ENCODE results near the gene EIF6.
"Not testable (repeated sequence)": the region's sequence is repeated elsewhere in the genome, so short reads cannot be mapped to it uniquely, and the experiment has no call there.

Gene EIF6
- total RNA-seq, result 11.5 to 12.1 reads per million in 2 donors

- DNase-seq, result peak; percentile 25 to 85 (median 57)
These were observed at the start of gene EIF6 for GRCh38 chr20:35284267-35284991. EIF6 (minus strand) TSS chr20:35284772; CDS start chr20:35284487, 285 bp downstream.

- DNase-seq, result no peak
These were observed 49.0 kb upstream of the EIF6 start for GRCh38 chr20:35333606-35334005.

- no peak for DNase-seq
These were observed 48.1 kb upstream of the EIF6 start for GRCh38 chr20:35332540-35333200.

- peak in 2 of 5 experiments; percentile 16 to 38 for DNase-seq
These were observed 45.0 kb upstream of the EIF6 start for GRCh38 chr20:35329435-35330139.

GRCh38 chr20:35328689-35329088 is 44.1 kb upstream of the EIF6 start:
- DNase-seq, result no peak

GRCh38 chr20:35328095-35328685 is 43.6 kb upstream of the EIF6 start:
- no peak for DNase-seq

GRCh38 chr20:35327074-35327976 is 42.8 kb upstream of the EIF6 start:
- no peak for DNase-seq

GRCh38 chr20:35326740-35327073 is 42.1 kb upstream of the EIF6 start:
- DNase-seq, result no peak

GRCh38 chr20:35326021-35326739 is 41.6 kb upstream of the EIF6 start:
- no peak for DNase-seq

GRCh38 chr20:35325401-35325800 is 40.8 kb upstream of the EIF6 start:
- no peak for DNase-seq

- no peak for DNase-seq
These were observed 36.0 kb upstream of the EIF6 start for GRCh38 chr20:35320396-35321126.

- no peak for DNase-seq
These were observed 35.3 kb upstream of the EIF6 start for GRCh38 chr20:35319871-35320197.

GRCh38 chr20:35319192-35319870 is 34.8 kb upstream of the EIF6 start:
- no peak for DNase-seq

- no peak for DNase-seq
These were observed 34.1 kb upstream of the EIF6 start for GRCh38 chr20:35318502-35319157.

GRCh38 chr20:35317416-35318210 is 33.0 kb upstream of the EIF6 start:
- no peak for DNase-seq

- no peak for DNase-seq
These were observed 31.5 kb upstream of the EIF6 start for GRCh38 chr20:35316086-35316485.

- DNase-seq, result not testable (repeated sequence)
These were observed 31.1 kb upstream of the EIF6 start for GRCh38 chr20:35315632-35316020.

GRCh38 chr20:35314816-35315631 is 30.5 kb upstream of the EIF6 start:
- DNase-seq, result no peak

Measured in T-helper 2 cell (primary cell).